Mesendoderm (in vitro differentiated cells): Measurements from ENCODE around the gene UBTD2.
A peak's percentile ranks its signal among the peaks of the same experiment; 100 is the strongest.

Source experiments
- DNase-seq: peaks from one replicate; pipeline ENCODE4 v3.0.0; 2013
- H2AK5ac ChIP-seq: 2 replicates; pipeline ENCODE4 v1.6.1; 2013; ENCODE audit warnings: low read length, inconsistent platforms
- H2BK120ac ChIP-seq: 2 replicates; pipeline ENCODE4 v1.6.1; 2013; ENCODE audit warnings: low read depth, mild to moderate bottlenecking, low read length, moderate library complexity, mixed read lengths
- H2BK15ac ChIP-seq: replicated peaks from 2 replicates; pipeline ENCODE4 v1.6.1; 2013; ENCODE audit warnings: low read depth, mild to moderate bottlenecking, moderate library complexity
- H2BK5ac ChIP-seq: 2 replicates; pipeline ENCODE4 v1.6.1; 2013; ENCODE audit warnings: low read length, inconsistent platforms
- H3K18ac ChIP-seq: 2 replicates; pipeline ENCODE4 v1.6.1; 2013; ENCODE audit warnings: mild to moderate bottlenecking, low read length, mixed read lengths
- H3K23ac ChIP-seq: one replicate; pipeline ENCODE4 v1.6.1; 2013; ENCODE audit warnings: low read length
- H3K27ac ChIP-seq: 2 replicates; pipeline ENCODE4 v1.5.1; 2013; ENCODE audit warnings: low read depth, mild to moderate bottlenecking, inconsistent platforms, low read length, moderate library complexity
- H3K27me3 ChIP-seq: 2 replicates; pipeline ENCODE4 v1.6.1; 2013; ENCODE audit warnings: low read length, control low read depth, mild to moderate bottlenecking, inconsistent platforms; ENCODE audit not compliant: insufficient read depth, poor library complexity
- H3K36me3 ChIP-seq: 2 replicates; pipeline ENCODE4 v1.6.1; 2013; ENCODE audit warnings: low read length, inconsistent platforms; ENCODE audit not compliant: control insufficient read depth, insufficient read depth
- H3K4ac ChIP-seq: one replicate; pipeline ENCODE4 v1.6.1; 2013; ENCODE audit warnings: low read depth, mild to moderate bottlenecking, low read length, moderate library complexity
- H3K4me1 ChIP-seq: 2 replicates; pipeline ENCODE4 v1.6.1; 2013; ENCODE audit warnings: low read depth, low read length, inconsistent platforms; ENCODE audit not compliant: control insufficient read depth
- H3K4me2 ChIP-seq: 2 replicates; pipeline ENCODE4 v1.6.1; 2013; ENCODE audit warnings: low read length
- H3K4me3 ChIP-seq: 2 replicates; pipeline ENCODE4 v1.5.1; 2013; ENCODE audit warnings: mild to moderate bottlenecking, low read length
- H3K56ac ChIP-seq: one replicate; pipeline ENCODE4 v1.6.1; 2013; ENCODE audit warnings: low read length
- H3K79me1 ChIP-seq: 2 replicates; pipeline ENCODE4 v1.6.1; 2013; ENCODE audit warnings: low read length, inconsistent platforms
- H3K79me2 ChIP-seq: 2 replicates; pipeline ENCODE4 v1.6.1; 2013; ENCODE audit warnings: mild to moderate bottlenecking, low read length; ENCODE audit not compliant: control insufficient read depth, insufficient read depth
- H3K9ac ChIP-seq: 2 replicates; pipeline ENCODE4 v1.6.1; 2013; ENCODE audit warnings: low read length, inconsistent platforms
- H4K5ac ChIP-seq: one replicate; pipeline ENCODE4 v1.6.1; 2013; ENCODE audit warnings: low read length
- H4K8ac ChIP-seq: one replicate; pipeline ENCODE4 v1.6.1; 2013; ENCODE audit warnings: low read depth, mild to moderate bottlenecking, control low read depth, low read length, moderate library complexity
- WGBS: extraction: QIAGEN DNeasy Blood & Tissue Kit; methylation state at CpG from one replicate; pipeline ENCODE4 v1.1.7; 2013; ENCODE audit warnings: low lambda C conversion rate, missing lambda C conversion rate; ENCODE audit not compliant: insufficient coverage; ENCODE audit errors: extremely low coverage; 5-methylcytosine and 5-hydroxymethylcytosine counted together

UBTD2 gene

GRCh38 chr5:172281346-172281745, 2.2 kb downstream of the UBTD2 start:
- no peak overlapping the region for H4K5ac ChIP-seq
- H3K27ac ChIP-seq: no peak overlapping the region

GRCh38 chr5:172280929-172281328, 2.6 kb downstream of the UBTD2 start:
- Histone ChIP-seq H3K79me1 (peaks cover 3% of the 10 kb centered on the region), H3K27ac (no peak overlapping the region), H3K56ac (peak overlapping the region; percentile 26), H3K23ac (no peak overlapping the region), H3K4me1 (no peaks in the 10 kb centered on the region), H3K9ac (no peak overlapping the region), H2AK5ac (no peak overlapping the region), H3K4ac (no peak overlapping the region), H3K4me3 (no peak overlapping the region), H3K79me2 (peaks cover 62% of the 10 kb centered on the region), H2BK120ac (no peak overlapping the region), H2BK5ac (no peak overlapping the region), H3K4me2 (no peak overlapping the region), H3K18ac (no peak overlapping the region), H4K5ac (no peak overlapping the region), H3K27me3 (no peaks in the 10 kb centered on the region), H2BK15ac (no peak overlapping the region), H3K36me3 (no peaks in the 10 kb centered on the region), H4K8ac (no peak overlapping the region)
- no peak for DNase-seq
- WGBS: no CpG with 5 or more reads among the region's 4 CpGs

More at GRCh38 chr5:172281346-172281745, 2.2 kb downstream of the UBTD2 start:
- H3K4me2 ChIP-seq: no peak overlapping the region
- no peak overlapping the region for H3K4me3 ChIP-seq
- H3K56ac ChIP-seq: peak overlapping the region; percentile 37
- no peak overlapping the region for H2BK5ac ChIP-seq
- WGBS: no CpG with 5 or more reads among the region's 6 CpGs
- DNase-seq: no peak
- H3K4me1 ChIP-seq: no peaks in the 10 kb centered on the region
- H2BK120ac ChIP-seq: no peak overlapping the region
- H3K4ac ChIP-seq: no peak overlapping the region
- no peak overlapping the region for H2AK5ac ChIP-seq
- no peaks in the 10 kb centered on the region for H3K36me3 ChIP-seq
- peak overlapping the region; percentile 37 for H3K9ac ChIP-seq
- no peak overlapping the region for H4K8ac ChIP-seq
- H3K18ac ChIP-seq: no peak overlapping the region
- H3K23ac ChIP-seq: no peak overlapping the region
- no peak overlapping the region for H2BK15ac ChIP-seq
- peaks cover 2% of the 10 kb centered on the region for H3K79me1 ChIP-seq
- H3K27me3 ChIP-seq: no peaks in the 10 kb centered on the region
- peaks cover 58% of the 10 kb centered on the region for H3K79me2 ChIP-seq

- DNase-seq: no peak
- no peak overlapping the region for H3K27ac ChIP-seq
- no peak overlapping the region for H3K4ac ChIP-seq
- H3K27me3 ChIP-seq: no peaks in the 10 kb centered on the region
- peaks cover 3% of the 10 kb centered on the region for H3K79me1 ChIP-seq
- no peak overlapping the region for H2BK120ac ChIP-seq
- no CpG with 5 or more reads among the region's 5 CpGs for WGBS
- no peak overlapping the region for H3K18ac ChIP-seq
- H3K79me2 ChIP-seq: peaks cover 68% of the 10 kb centered on the region
- H3K4me3 ChIP-seq: no peak overlapping the region
- H2BK15ac ChIP-seq: no peak overlapping the region
- H3K23ac ChIP-seq: no peak overlapping the region
- no peak overlapping the region for H4K8ac ChIP-seq
- no peak overlapping the region for H2BK5ac ChIP-seq
- H3K4me1 ChIP-seq: peaks cover 2% of the 10 kb centered on the region
- no peak overlapping the region for H3K4me2 ChIP-seq
- H4K5ac ChIP-seq: no peak overlapping the region
- no peaks in the 10 kb centered on the region for H3K36me3 ChIP-seq
- no peak overlapping the region for H3K56ac ChIP-seq
- H3K9ac ChIP-seq: no peak overlapping the region
- H2AK5ac ChIP-seq: no peak overlapping the region
These were observed 3.2 kb downstream of the UBTD2 start for GRCh38 chr5:172280317-172280716.

GRCh38 chr5:172278356-172278755, 5.2 kb downstream of the UBTD2 start:
- no peaks in the 10 kb centered on the region for H3K27me3 ChIP-seq
- no peak overlapping the region for H3K4me2 ChIP-seq
- H2BK5ac ChIP-seq: no peak overlapping the region
- H3K36me3 ChIP-seq: no peaks in the 10 kb centered on the region
- H4K5ac ChIP-seq: no peak overlapping the region
- peaks cover 8% of the 10 kb centered on the region for H3K79me1 ChIP-seq
- no peak overlapping the region for H2AK5ac ChIP-seq
- H3K4me1 ChIP-seq: peaks cover 2% of the 10 kb centered on the region
- H2BK120ac ChIP-seq: no peak overlapping the region
- H3K27ac ChIP-seq: no peak overlapping the region
- H2BK15ac ChIP-seq: no peak overlapping the region
- H3K18ac ChIP-seq: no peak overlapping the region
- H3K23ac ChIP-seq: no peak overlapping the region
- no peak overlapping the region for H3K4ac ChIP-seq
- H4K8ac ChIP-seq: no peak overlapping the region
- WGBS: no CpG with 5 or more reads among the region's 9 CpGs
- no peak for DNase-seq
- H3K9ac ChIP-seq: no peak overlapping the region
- peaks cover 82% of the 10 kb centered on the region for H3K79me2 ChIP-seq
- H3K4me3 ChIP-seq: no peak overlapping the region
- H3K56ac ChIP-seq: no peak overlapping the region

GRCh38 chr5:172276214-172276613, 7.3 kb downstream of the UBTD2 start:
- no CpG with 5 or more reads among the region's 3 CpGs for WGBS

More at GRCh38 chr5:172276214-172276613, 7.3 kb downstream of the UBTD2 start:
- Histone ChIP-seq H3K18ac (no peak overlapping the region), H2BK15ac (no peak overlapping the region), H3K79me2 (peaks cover 74% of the 10 kb centered on the region), H3K56ac (no peak overlapping the region), H3K4me1 (peaks cover 2% of the 10 kb centered on the region), H3K27me3 (no peaks in the 10 kb centered on the region), H4K8ac (no peak overlapping the region), H2AK5ac (no peak overlapping the region), H3K4me3 (no peak overlapping the region), H3K4ac (no peak overlapping the region), H2BK5ac (no peak overlapping the region), H3K9ac (no peak overlapping the region), H3K79me1 (peaks cover 9% of the 10 kb centered on the region), H3K4me2 (no peak overlapping the region), H3K23ac (peak overlapping the region; percentile 60), H3K27ac (no peak overlapping the region), H3K36me3 (no peaks in the 10 kb centered on the region), H4K5ac (no peak overlapping the region), H2BK120ac (no peak overlapping the region)
- DNase-seq: no peak
